Fibroblast of gingiva (primary cell): Measurements from ENCODE around the gene GDE1.
A peak's percentile ranks its signal among the peaks of the same experiment; 100 is the strongest.
"Not testable (repeated sequence)": the region's sequence is repeated elsewhere in the genome, so short reads cannot be mapped to it uniquely, and the experiment has no call there.

Experiments used
- DNase-seq: peaks from one replicate; pipeline ENCODE4 v3.0.0-alpha.2; 2011; ENCODE audit warnings: low read depth

Gene GDE1, protein sequence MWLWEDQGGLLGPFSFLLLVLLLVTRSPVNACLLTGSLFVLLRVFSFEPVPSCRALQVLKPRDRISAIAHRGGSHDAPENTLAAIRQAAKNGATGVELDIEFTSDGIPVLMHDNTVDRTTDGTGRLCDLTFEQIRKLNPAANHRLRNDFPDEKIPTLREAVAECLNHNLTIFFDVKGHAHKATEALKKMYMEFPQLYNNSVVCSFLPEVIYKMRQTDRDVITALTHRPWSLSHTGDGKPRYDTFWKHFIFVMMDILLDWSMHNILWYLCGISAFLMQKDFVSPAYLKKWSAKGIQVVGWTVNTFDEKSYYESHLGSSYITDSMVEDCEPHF

DNA sequence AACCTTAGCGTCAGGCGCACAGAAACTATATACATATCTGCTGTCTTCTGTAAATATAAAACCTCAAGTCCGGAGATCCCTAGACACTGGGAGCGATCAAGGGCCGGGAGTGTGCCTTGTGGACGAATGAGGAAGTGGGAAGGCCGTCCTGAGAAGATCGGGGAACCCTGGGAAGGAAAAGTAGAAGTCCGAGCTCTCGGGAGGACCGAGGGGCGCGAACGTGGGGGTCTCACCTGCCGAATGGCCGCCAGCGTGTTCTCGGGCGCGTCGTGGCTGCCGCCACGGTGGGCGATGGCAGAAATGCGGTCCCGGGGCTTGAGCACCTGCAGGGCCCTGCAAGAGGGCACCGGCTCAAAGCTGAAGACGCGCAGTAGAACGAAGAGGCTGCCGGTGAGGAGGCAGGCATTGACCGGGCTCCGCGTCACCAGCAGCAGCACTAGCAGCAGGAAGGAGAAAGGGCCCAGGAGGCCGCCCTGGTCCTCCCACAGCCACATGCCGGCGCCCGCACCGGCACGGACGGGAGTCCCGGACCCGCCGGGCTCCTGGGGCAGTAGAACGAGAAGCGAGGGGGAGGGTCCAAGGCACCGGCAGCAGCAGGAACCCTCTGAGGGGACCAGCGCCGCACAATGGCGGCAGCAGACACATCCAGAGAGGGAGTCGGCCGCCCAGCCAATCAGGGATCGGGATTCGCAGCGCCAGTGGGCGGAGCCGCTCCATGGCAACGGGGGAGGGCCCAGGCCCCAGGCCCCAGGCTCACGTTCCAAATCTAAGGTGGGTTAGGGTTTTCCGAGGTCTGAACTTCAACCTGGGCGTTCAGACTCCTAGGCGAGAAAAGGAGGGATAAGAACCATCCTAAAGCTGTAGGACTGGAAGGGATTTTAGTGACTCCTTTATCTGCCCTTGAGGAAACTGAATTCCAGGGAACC, at the start of gene GDE1:
Gene GDE1, minus strand, starts transcription at position 628 of the 926 bp plus-strand sequence. Its CDS starts 134 bp downstream, at position 494.
- peak; percentile 85 for DNase-seq

DNA sequence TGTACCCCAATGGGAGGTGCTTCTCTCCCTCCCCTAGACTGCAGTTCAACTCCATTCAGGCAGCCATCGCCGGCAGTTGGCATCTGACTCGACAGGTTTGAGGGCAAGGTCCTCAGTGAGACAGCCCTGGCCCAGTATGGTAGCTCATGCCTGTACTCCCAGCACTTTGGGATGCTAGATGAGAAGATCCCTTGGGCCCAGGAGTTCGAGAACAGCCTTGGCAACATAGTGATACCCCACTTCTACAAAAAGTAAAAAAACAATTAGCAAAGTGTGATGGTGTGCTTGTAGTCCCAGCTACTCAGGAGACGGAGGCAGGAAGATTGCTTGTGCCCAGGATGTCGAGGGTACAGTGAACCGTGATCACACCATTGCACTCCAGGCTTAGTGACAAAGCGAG, 45.7 kb upstream of the GDE1 start:
- DNase-seq, result no peak

DNA sequence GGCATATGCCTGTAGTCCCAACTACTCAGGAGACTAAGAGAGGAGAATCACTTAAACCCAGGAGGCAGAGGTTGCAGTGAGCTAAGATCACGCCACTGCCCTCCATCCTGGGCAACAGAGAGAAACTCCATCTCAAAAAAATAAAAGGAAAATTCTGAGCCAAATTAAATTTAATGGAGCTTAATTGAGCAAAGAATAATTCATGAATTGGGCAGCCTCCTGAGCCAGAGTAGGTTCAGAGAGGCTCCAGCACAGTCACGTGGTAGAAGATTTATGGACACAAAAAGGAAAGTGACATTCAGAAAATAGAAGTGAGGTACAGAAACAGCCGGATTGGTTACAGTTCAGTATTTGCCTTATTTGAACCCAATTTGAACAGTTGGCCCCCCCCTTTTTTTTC, 44.5 kb upstream of the GDE1 start:
- no peak for DNase-seq

DNA sequence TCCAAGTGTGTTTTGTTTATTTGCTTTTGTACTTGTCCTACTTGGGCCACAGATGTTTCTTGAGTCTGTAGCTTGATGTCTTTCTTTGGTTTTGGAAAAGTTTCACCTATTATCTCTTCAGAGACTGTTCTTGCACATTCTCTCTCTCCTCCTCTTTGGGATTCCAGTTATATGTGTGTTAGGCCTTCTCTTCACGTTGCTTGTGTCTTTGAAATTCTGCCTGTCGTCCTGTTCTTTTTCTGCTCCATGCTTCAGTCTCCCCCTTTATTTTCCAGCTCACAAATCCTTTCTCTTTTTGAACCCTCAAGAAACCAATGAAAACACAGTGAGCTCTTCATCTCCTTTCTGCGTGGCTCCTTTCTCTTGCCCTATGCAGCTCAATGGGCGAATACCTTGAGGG, 41.5 kb upstream of the GDE1 start:
- no peak for DNase-seq

DNA sequence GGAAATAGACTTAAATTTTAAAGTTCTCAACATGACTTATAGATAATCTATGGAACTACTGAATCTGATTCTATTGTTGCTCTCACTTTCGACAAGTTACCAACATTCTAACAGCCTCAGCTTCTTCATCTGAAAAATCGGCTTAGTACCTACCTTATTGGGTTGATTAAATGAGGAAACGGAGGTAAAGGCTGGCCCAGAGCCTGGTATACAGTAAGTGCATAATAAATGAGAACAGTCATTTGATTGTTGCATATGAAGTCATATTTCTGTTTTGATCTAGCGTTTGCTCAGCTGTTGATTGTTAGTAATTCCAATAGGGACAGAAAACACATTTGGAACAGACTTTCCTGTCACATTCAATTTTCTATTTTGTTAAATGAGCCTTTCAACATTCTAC, 38.2 kb upstream of the GDE1 start:
- DNase-seq, result no peak

DNA sequence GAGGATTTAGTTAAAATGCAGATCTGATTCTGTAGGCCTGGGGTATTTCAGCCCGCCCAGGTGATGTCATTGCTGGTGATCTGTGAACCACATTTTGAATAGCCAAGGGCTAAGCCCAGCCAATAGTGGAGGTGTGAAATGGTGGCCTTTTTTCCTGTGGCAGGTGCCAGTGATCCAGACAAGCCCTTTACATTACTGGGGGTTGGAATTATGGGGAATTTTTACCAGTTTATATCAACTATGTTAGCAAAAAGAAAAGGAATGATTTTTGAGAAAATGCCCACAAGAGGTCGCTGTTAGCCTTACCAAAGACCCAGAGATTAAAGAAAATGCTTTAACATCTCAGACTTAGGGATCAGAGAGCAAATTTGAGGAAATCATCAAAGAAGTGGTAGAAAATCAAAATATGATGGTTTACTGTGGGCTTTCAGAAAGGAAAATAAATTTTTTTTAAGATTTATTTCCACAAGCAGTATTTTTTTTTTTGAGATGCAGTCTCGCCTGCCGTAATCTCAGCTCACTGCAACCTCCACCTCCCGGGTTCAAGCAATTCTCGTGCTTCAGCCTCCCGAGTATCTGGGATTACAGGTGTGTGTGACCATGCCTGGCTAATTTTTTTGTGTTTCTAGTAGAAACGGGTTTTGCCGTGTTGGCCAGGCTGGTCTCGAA, 37.5 kb upstream of the GDE1 start:
- DNase-seq, result peak; percentile 52

DNA sequence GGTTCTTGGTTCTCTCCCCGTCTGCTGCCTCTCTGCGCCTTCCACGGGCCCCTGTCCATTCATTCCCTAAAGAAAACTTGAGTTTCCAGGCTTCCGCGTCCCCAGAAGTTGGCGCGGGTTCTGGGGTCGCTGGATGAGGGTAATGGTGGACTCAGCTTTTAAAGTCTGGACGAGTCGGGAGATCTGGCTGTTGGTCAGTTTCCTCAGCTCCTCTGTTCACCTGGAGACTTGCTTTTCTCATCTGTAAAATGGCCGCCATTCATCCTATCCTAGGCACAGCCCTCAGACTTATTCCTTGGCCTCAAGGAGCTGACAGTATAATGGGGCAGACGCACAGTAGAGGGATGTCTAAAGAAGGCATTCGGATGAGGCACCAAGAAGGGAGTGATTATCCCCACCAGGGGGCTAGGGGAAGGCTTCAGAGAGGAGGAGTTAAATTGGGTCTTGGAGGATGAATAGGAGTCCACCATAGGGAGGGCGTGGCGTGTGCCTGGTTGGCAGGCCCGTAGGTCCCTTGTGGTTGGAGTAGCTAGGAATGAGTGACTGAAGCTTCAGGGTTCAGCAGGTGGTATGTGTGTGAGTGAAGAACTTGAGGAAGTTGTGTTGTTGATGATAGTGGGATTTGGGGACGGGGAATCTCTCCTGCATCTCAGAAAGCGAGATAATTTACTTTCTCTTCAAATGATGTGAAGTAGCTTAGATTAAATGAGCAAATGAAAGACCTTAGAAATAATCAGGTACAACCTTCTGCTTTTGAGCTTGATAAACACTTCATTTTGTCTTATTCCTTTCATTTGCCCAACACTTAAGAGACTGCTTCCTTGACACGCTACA, 34.3 kb upstream of the GDE1 start:
- peak; percentile 7 for DNase-seq

DNA sequence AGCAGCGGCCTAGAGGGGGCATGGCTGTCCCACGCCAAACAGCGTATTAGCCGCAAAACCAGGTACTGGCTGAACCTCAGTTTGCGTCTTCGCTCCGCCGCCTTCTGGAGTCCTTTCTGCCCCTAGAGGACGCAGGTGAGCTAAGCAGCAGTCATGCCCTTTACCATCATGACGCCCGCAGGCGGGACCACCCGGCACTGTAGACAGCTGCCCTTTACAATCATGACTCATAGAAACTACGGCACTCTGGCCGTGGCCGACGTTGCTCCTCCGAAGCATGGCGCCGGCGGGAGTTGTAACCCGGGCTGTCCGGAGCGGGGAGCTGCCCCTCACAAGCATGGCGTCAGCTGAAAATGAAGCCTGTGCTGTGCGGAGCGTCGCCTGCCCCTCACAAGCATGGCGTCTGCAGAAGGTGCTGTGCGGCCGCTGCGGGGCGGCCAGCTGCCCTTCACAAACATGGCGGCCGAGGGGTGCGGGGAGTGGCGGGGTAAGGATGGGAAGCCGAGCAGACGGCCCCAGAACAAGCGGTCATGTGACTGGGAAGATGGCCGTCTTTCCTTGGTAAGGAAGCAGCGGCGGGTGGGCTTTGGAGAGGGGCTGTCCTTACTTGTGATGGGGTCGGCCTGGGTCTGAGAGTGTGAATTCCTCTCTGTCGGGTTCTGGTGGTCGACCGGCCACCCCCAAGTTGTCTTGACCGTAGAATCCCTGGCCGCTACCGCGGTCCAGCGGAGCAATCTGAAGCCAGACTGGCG, 33.5 kb upstream of the GDE1 start, which contains the start of gene VPS35L:
Gene VPS35L, plus strand, starts transcription at position 518 of the 752 bp plus-strand sequence. Its CDS starts 27 bp downstream, at position 545.
- peak; percentile 98 for DNase-seq

DNA sequence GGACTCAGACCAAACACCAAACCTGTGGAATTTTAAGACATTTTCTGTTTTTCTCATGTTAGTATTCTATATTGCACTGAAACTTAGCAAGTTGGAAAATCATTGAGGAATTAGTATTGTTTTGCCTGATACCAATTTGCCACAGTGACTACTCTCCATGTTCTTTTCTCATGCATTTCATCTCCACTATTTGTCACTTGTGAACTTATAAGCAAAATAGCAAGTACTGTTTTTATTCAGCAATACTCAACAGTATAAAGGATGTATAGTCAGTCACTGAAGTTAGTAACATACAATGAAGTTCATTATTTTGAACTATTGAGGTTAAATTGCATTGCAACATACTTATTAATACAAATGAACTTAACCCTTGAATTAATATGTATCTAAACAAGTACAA, 27.8 kb upstream of the GDE1 start:
- DNase-seq, result no peak

DNA sequence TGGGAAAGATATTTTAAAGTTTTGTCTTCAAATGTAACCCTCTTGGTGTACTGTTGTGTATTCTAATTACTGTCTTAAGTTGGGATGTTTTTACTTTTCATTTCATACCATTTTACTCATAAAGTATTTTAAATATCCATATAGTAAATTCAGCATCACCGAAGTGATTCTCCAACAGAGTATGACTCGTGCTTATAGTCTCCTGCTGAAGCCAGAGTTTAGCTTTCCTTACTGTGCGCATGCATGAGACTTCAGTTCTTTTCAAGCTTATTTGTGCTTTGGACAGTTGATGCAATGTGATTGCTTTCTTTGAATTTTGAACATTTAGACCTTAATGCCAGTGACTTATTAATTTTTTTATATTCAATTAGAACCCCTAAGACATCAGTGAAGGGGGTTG, 26.2 kb upstream of the GDE1 start:
- DNase-seq, result no peak

DNA sequence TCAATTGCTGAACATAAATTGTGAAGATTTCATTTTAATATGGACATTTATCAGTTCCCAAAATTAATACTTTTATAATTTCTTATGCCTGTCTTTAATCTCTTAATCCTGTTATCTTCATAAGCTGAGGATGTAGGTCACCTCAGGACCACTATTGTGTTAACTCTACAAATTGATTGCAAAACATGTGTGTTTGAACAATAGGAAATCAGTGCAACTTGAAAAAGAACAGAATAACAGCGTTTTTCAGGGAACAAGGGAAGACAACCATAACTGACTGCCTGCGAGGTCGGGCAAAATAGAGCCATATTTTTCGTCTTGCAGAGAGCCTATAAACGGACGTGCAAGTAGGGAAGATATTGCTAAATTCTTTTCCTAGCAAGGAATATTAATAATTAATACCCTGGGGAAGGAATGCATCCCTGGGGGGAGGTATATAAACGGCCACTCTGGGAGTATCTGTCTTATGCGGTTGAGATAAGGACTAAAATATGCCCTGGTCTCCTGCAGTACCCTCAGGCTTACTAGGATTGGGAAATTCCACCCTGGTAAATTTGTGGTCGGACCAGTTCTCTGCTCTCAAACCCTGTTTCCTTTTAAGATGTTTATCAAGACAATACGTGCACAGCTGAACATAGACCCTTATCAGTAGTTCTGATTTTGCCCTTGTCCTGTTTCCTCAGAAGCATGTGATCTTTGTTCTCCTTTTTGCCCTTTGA, 21.5 kb upstream of the GDE1 start:
- not testable (repeated sequence) for DNase-seq

DNA sequence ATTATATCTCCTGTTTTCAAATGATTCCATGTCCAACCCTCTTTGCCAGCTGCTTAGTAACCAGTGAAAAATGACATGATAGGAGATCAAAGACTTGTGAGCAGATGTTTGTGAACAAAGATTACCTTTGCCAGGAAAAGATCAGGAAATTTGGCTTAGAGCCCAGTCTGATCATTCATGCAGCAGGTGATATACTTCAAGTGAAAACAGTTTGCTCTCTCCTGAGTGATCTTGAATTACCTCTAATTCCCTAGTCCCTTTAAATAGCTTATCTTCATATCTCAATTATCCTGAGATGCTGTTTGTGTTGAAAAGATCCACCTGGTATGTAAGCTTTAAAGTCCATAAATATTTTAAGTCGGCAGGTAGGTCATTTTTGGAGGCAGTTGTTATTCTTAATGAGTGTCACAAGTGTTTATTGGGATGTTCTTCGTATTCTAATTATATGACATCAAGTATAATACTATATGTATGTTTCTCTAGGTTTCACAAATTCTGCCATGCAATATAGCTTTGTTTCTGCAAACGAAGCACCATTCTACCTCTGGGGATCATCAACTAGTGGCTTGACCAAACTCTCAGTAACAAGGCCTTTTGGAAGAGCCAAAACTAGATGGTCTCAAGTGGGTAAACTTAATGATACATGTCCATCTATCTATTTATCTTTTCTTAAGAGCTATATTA, 20.4 kb upstream of the GDE1 start:
- DNase-seq, result no peak

DNA sequence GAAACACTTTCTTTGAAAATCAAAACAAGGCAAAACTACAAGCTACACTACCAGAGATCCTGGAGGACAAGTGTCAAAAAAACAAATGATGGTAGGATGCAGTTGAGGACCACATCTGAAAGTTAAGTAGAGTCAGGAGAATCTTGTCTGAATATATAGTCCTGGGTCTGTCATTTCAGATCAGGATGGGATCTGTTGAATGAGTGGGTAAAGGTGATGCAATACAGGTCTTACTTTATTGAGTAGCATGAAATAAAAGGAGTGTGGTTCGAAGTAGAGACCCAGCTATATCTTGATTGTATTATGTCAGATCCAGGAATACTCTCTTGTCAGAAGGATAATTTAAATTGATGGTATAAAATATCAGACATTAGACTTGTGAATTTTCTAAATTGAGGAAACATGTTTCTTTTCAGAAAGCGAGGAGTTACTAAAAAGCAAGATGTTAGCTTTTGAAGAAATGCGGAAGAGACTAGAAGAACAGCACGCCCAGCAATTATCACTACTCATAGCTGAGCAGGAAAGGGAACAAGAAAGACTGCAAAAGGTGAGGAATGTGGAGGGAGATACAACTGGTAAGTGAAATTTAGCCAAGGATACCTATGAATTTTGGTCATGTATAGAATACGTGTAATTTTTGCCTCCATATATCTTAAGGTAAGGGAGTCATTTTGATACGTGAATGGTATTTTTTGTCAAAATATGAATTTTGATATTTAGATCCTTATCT, 18.5 kb upstream of the GDE1 start:
- no peak for DNase-seq

DNA sequence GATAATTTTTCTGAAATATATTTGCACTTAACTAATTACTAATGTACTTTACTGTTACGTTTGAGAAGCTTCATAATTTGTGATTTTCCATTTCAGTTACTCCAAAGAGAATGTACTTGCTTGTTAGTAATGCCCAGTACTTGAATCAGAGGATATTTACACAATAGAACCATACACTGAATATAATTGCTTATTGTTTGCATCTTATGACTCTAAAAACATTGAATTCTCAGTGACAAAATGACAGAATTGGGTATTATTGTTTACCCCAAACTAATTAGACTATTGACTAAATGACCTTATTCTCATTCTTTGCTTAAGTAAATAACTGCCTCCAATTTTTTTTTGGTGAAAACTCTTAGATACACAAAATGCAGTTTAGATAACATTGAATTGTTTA, 10.7 kb upstream of the GDE1 start:
- DNase-seq, result no peak

DNA sequence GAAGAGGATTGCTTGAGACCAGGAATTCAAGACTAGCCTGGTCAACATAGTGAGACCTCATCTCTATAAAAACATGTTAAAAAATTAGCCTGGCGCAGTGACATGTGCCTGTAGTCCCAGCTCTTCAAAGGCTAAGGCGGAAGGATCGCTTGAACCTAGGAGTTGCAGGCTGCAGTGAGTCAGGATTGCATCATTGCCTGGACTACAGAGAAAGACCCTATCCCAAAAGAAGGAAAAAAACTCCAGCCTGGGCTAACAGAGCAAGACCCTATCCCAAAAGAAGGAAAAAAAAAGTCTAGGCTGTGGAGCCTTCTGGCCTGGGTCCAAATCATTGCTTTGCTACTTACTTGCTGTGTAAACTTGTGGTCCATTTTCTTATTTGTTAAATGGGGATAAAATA, 6.8 kb upstream of the GDE1 start:
- no peak for DNase-seq

DNA sequence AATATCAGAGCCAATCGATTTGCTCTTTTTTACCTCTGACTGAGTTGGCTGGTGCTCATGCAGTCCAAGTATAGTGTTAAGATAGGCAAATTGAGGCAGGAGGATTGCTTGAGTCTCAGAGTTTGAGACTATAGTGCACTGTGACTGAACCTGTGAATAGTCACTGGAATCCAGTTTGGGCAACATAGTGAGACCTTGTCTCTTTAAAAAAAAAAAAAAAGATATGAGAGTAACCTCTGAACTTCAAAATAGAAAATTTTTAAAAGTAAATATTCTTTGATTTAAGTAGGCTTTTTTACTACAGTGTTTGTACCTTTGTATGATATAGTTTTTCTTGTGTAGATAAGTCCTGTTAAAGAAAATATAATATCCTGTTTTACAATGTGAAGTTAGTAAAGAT, 5.3 kb upstream of the GDE1 start:
- DNase-seq, result no peak

DNA sequence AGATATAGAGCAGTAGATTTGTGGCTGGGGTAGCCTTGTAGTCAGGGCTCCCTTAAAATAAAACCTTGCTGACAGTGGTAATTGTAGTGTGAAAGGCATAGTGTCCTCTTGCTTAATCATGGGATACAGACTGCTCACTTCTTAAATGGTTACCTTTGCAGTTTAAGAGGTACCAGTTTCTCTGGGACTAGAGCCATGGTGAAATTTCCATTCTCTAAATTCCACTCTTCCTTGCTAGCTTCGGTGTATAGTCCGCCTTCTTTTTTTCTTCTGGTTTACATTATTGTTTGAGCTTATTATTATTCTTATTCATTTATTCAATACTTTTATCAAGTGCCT, 3.5 kb upstream of the GDE1 start:
- no peak for DNase-seq

DNA sequence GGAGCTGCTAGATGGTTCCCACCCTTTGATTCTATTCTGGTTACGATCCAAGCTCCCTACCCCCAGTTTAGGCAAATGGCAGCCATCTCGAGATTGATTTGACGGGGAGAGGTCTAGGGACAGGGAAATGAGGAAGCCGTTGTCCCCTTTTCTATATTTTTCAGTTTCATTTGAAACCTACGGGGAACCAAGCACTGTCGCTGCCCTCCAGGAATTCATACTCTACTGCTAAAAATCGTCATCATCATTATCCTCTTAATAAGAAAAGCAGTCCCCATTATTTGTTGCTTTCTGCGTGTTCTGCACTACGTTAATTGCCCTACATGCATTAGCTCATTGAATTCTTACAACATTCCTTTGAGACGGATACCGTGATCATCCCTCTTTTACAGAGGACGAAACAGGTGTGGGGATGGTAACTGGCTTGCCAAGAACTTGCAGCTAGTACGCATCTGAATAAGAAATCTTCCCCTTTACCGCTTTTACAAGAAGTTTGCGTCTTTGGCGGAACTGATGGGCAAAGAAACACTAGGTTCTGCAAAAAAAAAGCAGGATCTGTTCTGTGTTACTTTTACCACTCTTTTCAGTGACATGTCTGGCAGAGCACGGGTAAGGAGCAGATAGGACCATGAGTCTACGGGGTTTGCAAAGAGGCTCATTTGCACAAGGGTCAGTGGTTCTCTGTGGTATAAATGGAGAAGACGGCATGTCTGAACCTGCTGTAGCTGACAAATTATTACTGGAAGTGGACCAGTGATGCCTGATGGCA, 2.9 kb upstream of the GDE1 start:
- DNase-seq, result no peak

DNA sequence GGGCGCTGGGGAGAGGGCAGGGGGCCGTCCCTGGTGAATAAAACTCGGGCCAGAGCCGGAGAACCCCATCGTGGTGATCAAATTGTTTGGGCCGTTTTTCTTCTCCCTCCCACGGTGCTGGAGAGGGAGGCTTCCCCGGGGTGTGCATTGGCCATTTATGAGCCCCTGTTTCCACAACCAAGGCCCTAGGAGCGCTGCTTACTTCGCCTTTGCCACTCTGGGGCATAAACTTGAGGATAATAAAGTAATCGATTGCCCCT, 2.4 kb upstream of the GDE1 start:
- no peak for DNase-seq
